ENCODE results near the gene RLN2. TPM values are rescaled to one million over a fixed set of nuclear protein-coding genes. Genes with fewer than 3 reads are reported as not detected.

Gene RLN2
- total RNA-seq, 4 donors from 2014 or later: 4.1 TPM; not detected in 3

- Histone ChIP-seq H3K36me3 (no peaks in the 10 kb centered on the region), H3K4me3 (no peak overlapping the region), H3K27me3 (no peaks in the 10 kb centered on the region), H3K4me1 (no peaks in the 10 kb centered on the region), H3K9me3 (no peaks in the 10 kb centered on the region), H3K27ac (no peak overlapping the region)
- TF ChIP-seq, protein P1, sequence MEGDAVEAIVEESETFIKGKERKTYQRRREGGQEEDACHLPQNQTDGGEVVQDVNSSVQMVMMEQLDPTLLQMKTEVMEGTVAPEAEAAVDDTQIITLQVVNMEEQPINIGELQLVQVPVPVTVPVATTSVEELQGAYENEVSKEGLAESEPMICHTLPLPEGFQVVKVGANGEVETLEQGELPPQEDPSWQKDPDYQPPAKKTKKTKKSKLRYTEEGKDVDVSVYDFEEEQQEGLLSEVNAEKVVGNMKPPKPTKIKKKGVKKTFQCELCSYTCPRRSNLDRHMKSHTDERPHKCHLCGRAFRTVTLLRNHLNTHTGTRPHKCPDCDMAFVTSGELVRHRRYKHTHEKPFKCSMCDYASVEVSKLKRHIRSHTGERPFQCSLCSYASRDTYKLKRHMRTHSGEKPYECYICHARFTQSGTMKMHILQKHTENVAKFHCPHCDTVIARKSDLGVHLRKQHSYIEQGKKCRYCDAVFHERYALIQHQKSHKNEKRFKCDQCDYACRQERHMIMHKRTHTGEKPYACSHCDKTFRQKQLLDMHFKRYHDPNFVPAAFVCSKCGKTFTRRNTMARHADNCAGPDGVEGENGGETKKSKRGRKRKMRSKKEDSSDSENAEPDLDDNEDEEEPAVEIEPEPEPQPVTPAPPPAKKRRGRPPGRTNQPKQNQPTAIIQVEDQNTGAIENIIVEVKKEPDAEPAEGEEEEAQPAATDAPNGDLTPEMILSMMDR (IDR thresholded peaks at IDR 0.05): no peak
- no peak for TF ChIP-seq POLR2A (IDR thresholded peaks at IDR 0.05)
- no peak for DNase-seq
Measured at GRCh38 chr9:5269249-5269715, 35.2 kb downstream of the RLN2 start.

DNA sequence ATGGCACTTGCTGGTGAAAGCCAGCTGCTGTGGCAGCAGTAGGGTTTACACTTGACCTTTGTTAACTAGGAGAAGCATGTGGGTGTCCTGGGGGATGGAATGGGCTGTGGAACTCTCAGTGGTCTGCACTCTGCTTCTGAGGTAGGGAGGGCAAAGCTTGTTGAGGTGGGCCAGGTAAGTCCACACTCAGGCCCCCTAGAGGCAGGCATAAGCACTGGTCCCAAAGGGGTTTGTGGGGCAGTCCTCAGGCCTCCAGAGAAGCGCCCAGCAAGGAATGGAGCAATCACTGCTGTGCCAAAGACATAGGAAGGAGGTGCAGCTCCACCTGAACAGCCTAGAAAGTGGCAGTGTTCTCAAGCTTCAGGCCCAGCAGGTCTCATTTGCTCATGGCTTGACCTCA, 38.6 kb downstream of the RLN2 start:
- H3K4me1 ChIP-seq: no peaks in the 10 kb centered on the region

GRCh38 chr9:5264219-5264595, 40.3 kb downstream of the RLN2 start:
- H3K4me1 ChIP-seq: no peaks in the 10 kb centered on the region
- no peak for TF ChIP-seq POLR2A (IDR thresholded peaks at IDR 0.05)
- TF ChIP-seq, protein P1 (IDR thresholded peaks at IDR 0.05): no peak
- no peak for DNase-seq

More for the DNA sequence above, 38.6 kb downstream of the RLN2 start:
- no peaks in the 10 kb centered on the region for H3K27me3 ChIP-seq
- H3K36me3 ChIP-seq: no peaks in the 10 kb centered on the region
- DNase-seq: no peak
- no peak overlapping the region for H3K4me3 ChIP-seq
- no peak for TF ChIP-seq POLR2A (IDR thresholded peaks at IDR 0.05)
- TF ChIP-seq, protein P1 (IDR thresholded peaks at IDR 0.05): no peak
- H3K9me3 ChIP-seq: no peaks in the 10 kb centered on the region
- H3K27ac ChIP-seq: no peak overlapping the region

DNA sequence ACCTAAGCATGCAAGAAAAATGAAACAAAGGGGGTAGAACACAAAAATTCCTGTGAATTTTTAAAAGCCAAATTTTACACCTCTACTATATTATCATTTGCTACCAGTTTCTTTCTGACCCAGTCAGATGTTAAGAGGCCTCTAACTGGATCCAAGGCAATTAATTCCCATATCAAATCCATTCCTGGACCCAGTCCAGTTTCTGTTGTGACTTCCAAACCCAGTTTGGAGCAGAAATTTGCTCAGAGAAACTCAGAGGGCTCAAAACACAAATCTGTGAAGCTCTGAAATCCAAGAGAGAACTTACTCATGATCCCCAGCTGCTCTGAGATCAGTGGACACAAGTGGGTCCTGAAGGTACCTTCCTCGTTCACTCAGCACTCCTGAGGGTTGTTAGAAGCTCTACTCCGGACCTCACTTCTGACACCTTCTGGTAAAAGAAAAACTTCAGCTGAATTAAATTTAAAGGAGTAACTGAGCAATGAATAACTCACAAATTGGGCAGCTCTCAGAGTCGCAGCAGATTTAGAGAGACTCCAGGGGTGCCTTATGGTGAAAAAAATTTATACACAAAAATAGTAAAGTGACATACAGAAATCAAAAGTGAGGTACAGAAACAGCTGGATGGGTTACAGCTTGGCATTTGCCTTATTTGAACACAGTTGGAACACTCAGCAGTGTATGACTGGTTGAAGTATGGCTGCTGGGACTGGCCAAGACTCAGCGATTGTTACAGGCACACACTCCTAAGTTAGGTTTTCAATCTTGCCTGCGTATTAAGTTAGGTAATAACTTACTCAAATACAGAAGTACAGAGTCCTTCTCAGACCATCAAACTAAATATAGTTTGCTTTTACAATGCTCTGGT, 40.9 kb downstream of the RLN2 start:
- TF ChIP-seq POLR2A (IDR thresholded peaks at IDR 0.05): no peak
- TF ChIP-seq, protein P1 (IDR thresholded peaks at IDR 0.05): peak in 1 of 6 experiments; percentile 3
- H3K36me3 ChIP-seq: no peaks in the 10 kb centered on the region
- no peak overlapping the region for H3K27ac ChIP-seq
- DNase-seq: no peak
- H3K4me1 ChIP-seq: no peaks in the 10 kb centered on the region
- H3K9me3 ChIP-seq: no peaks in the 10 kb centered on the region
- no peaks in the 10 kb centered on the region for H3K27me3 ChIP-seq
- H3K4me3 ChIP-seq: no peak overlapping the region

More at GRCh38 chr9:5264219-5264595, 40.3 kb downstream of the RLN2 start:
- Histone ChIP-seq H3K27ac (no peak overlapping the region), H3K36me3 (no peaks in the 10 kb centered on the region), H3K4me3 (no peak overlapping the region), H3K9me3 (no peaks in the 10 kb centered on the region), H3K27me3 (no peaks in the 10 kb centered on the region)

Small RNAs within 50 kb of the gene (small RNA-seq; reads per million reads assigned to genes)
- gene HMGN2P31: 0 reads per million in 2 donors

Other genes starting within 250 kb of the RLN2 start
- gene INSL6, start 119.1 kb downstream of the RLN2 start, total RNA-seq: not detected
- not detected for gene INSL4, start 73.3 kb downstream of the RLN2 start, total RNA-seq
- not detected for gene RLN1, start 35.2 kb upstream of the RLN2 start, total RNA-seq
- gene PLGRKT, start 133.2 kb upstream of the RLN2 start, total RNA-seq: 10 to 100 TPM in 3 of 4 donors, 1 to 10 TPM in 1; 8.3 to 43.6 (median 33.2) TPM
- gene CD274, start 145.8 kb upstream of the RLN2 start, total RNA-seq: 1 to 10 TPM; 1.7 to 6.2 (median 3.4) TPM
- gene PDCD1LG2, start 205.8 kb upstream of the RLN2 start, total RNA-seq: under 1 TPM in 1 of 4 donors, not detected in 3; 0.40 TPM